Stimulated activated naive B cell treated with anti-CD40 and anti-IgM and Interleukin-4, amounts not matched to agents 10 μg/mL and 1 μg/mL and 100 μg/mL, for 72 hours (primary cell): ENCODE measurements around the gene NLGN1.

Experiments
- ATAC-seq, 2 donors: fragments of 150-1000 bp; cut with Tn5 transposase; replicated peaks; 2 replicates each; pipeline ENCODE4 v1.10.0; 2021; ENCODE audit warnings: moderate library complexity in 1 of 2
- DNase-seq: peaks from one replicate; pipeline ENCODE4 v3.0.0; 2021
- H3K27ac Mint-ChIP-seq: one replicate; pipeline ENCODE4 v1.8.0; 2022; ENCODE audit warnings: mild to moderate bottlenecking, mixed read lengths
- H3K27me3 Mint-ChIP-seq, 2 donors: one replicate each; pipeline ENCODE4 v1.8.0; 2022; ENCODE audit warnings: mixed read lengths in 2 of 2
- H3K36me3 Mint-ChIP-seq, 2 donors: one replicate each; pipeline ENCODE4 v1.8.0; 2022; ENCODE audit warnings: mixed read lengths in 2 of 2, mild to moderate bottlenecking in 1 of 2
- H3K4me1 Mint-ChIP-seq, 2 donors: one replicate each; pipeline ENCODE4 v1.8.0; 2022; ENCODE audit warnings: mixed read lengths in 2 of 2, mild to moderate bottlenecking in 1 of 2
- H3K4me3 Mint-ChIP-seq, 2 donors: one replicate each; pipeline ENCODE4 v1.8.0; 2022; ENCODE audit warnings: mild to moderate bottlenecking in 2 of 2, mixed read lengths in 2 of 2, moderate library complexity in 1 of 2
- H3K9me3 Mint-ChIP-seq, 2 donors: one replicate each; pipeline ENCODE4 v1.8.0; 2022; ENCODE audit warnings: mixed read lengths in 2 of 2, mild to moderate bottlenecking in 1 of 2

The NLGN1 gene

GRCh38 chr3:174098746-174099145 lies 701.2 kb downstream of the NLGN1 start:
- Mint-ChIP-seq H3K36me3 (no peaks in the 10 kb centered on the region), H3K9me3 (no peaks in the 10 kb centered on the region), H3K27me3 (no peaks in the 10 kb centered on the region), H3K4me3 (no peak overlapping the region), H3K4me1 (no peaks in the 10 kb centered on the region), H3K27ac (no peak overlapping the region)
- DNase-seq (no peak), ATAC-seq (no peak)

- no peak for ATAC-seq
- H3K27me3 Mint-ChIP-seq: no peaks in the 10 kb centered on the region
- H3K36me3 Mint-ChIP-seq: no peaks in the 10 kb centered on the region
- DNase-seq: no peak
- H3K4me3 Mint-ChIP-seq: no peak overlapping the region
- H3K9me3 Mint-ChIP-seq: peaks cover 0 to 1% of the 10 kb centered on the region in 2 donors
- no peak overlapping the region for H3K27ac Mint-ChIP-seq
- no peaks in the 10 kb centered on the region for H3K4me1 Mint-ChIP-seq
Measured at GRCh38 chr3:174099724-174100123, 702.2 kb downstream of the NLGN1 start.

DNA sequence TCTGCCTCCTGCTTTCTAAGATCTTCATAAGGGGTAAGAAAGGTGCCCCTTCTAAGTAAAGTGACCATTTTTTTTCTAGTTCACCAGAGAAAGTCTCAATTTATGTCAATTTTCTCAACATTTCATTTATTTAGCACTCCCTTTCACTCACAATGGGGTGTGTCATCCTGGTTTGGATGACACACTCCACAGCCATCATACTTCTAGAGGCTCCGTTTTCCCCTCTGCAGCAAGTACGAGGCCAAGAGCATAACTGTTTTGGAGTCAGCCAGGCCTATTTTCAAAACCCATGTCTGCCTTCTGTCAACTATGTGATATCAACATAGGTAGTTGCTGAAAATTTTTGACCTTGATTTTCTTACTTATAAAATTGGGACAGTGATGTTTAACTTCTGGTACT lies 703.2 kb downstream of the NLGN1 start:
- Mint-ChIP-seq H3K4me3 (no peak overlapping the region), H3K9me3 (peaks cover 0 to 1% of the 10 kb centered on the region in 2 donors), H3K27me3 (no peaks in the 10 kb centered on the region), H3K36me3 (no peaks in the 10 kb centered on the region), H3K4me1 (no peaks in the 10 kb centered on the region), H3K27ac (no peak overlapping the region)
- DNase-seq: no peak
- no peak for ATAC-seq

GRCh38 chr3:174101244-174101643 lies 703.7 kb downstream of the NLGN1 start:
- Mint-ChIP-seq H3K27me3 (no peaks in the 10 kb centered on the region), H3K9me3 (peaks cover 0 to 1% of the 10 kb centered on the region in 2 donors), H3K27ac (no peak overlapping the region), H3K4me3 (no peak overlapping the region), H3K4me1 (no peaks in the 10 kb centered on the region), H3K36me3 (no peaks in the 10 kb centered on the region)
- DNase-seq (no peak), ATAC-seq (no peak)

GRCh38 chr3:174102274-174102673 lies 704.7 kb downstream of the NLGN1 start:
- DNase-seq (no peak), ATAC-seq (no peak)
- Mint-ChIP-seq H3K9me3 (peaks cover 0 to 1% of the 10 kb centered on the region in 2 donors), H3K36me3 (no peaks in the 10 kb centered on the region), H3K4me1 (no peaks in the 10 kb centered on the region), H3K4me3 (no peak overlapping the region), H3K27ac (no peak overlapping the region), H3K27me3 (no peaks in the 10 kb centered on the region)

GRCh38 chr3:174102866-174103265 lies 705.3 kb downstream of the NLGN1 start:
- no peaks in the 10 kb centered on the region for H3K36me3 Mint-ChIP-seq
- H3K4me1 Mint-ChIP-seq: no peaks in the 10 kb centered on the region
- DNase-seq (no peak), ATAC-seq (no peak)
- no peak overlapping the region for H3K27ac Mint-ChIP-seq
- H3K4me3 Mint-ChIP-seq: no peak overlapping the region
- H3K27me3 Mint-ChIP-seq: no peaks in the 10 kb centered on the region
- peaks cover 0 to 1% of the 10 kb centered on the region in 2 donors for H3K9me3 Mint-ChIP-seq

DNA sequence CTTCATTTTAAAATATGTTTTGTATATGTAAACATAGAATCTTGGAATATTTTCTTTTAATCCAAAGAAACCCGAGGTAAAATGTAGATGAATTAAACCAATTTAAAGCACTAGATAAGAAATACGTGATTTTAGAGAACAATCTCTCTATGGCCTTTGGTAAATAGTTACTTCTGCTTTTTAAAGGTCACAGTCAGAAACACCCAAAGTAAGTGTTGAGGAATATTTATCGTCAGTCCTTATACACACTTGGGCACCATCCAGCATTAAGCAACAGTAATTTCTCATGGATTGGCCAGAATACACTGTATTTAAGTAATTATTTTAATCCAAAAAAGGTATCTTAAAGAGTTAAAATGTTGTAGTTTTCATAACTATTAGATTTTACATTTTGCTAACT lies 713.2 kb downstream of the NLGN1 start:
- DNase-seq (no peak), ATAC-seq (no peak)
- no peaks in the 10 kb centered on the region for H3K4me1 Mint-ChIP-seq
- no peaks in the 10 kb centered on the region for H3K27me3 Mint-ChIP-seq
- H3K9me3 Mint-ChIP-seq: peaks cover 0 to 8% of the 10 kb centered on the region in 2 donors
- no peak overlapping the region for H3K27ac Mint-ChIP-seq
- no peaks in the 10 kb centered on the region for H3K36me3 Mint-ChIP-seq
- H3K4me3 Mint-ChIP-seq: no peak overlapping the region

- Mint-ChIP-seq H3K4me1 (no peaks in the 10 kb centered on the region), H3K4me3 (no peak overlapping the region), H3K36me3 (no peaks in the 10 kb centered on the region), H3K27ac (no peak overlapping the region), H3K27me3 (no peaks in the 10 kb centered on the region), H3K9me3 (peaks cover 0 to 8% of the 10 kb centered on the region in 2 donors)
- no peak for ATAC-seq
- no peak for DNase-seq
Measured at GRCh38 chr3:174111776-174112175, 714.2 kb downstream of the NLGN1 start.

DNA sequence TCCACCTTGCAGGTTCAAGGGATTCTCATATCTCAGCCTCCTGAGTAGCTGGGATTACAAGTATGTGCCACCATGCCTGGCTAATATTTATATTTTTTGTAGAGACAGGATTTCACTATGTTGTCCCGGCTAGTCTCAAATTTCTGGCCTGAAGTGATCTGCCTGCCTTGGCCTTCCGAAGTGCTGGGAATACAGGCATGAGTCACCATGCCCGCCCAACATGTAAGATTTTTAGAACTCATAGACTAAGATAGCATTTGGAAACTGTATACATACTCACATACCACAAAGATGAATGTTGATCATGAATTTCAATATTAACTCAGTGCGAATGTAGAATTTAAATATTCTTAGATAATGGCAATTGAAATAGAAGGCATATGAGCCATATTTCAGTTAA lies 718.9 kb downstream of the NLGN1 start:
- no peak overlapping the region for H3K4me3 Mint-ChIP-seq
- no peaks in the 10 kb centered on the region for H3K36me3 Mint-ChIP-seq
- no peak overlapping the region for H3K27ac Mint-ChIP-seq
- peaks cover 0 to 8% of the 10 kb centered on the region in 2 donors for H3K9me3 Mint-ChIP-seq
- no peaks in the 10 kb centered on the region for H3K4me1 Mint-ChIP-seq
- no peak for ATAC-seq
- DNase-seq: no peak
- H3K27me3 Mint-ChIP-seq: no peaks in the 10 kb centered on the region

- H3K9me3 Mint-ChIP-seq: no peaks in the 10 kb centered on the region
- no peaks in the 10 kb centered on the region for H3K4me1 Mint-ChIP-seq
- H3K27ac Mint-ChIP-seq: no peak overlapping the region
- no peaks in the 10 kb centered on the region for H3K27me3 Mint-ChIP-seq
- H3K4me3 Mint-ChIP-seq: no peak overlapping the region
- H3K36me3 Mint-ChIP-seq: no peaks in the 10 kb centered on the region
- DNase-seq (no peak), ATAC-seq (no peak)
Measured at GRCh38 chr3:174120997-174121396, 723.5 kb downstream of the NLGN1 start.

- H3K4me3 Mint-ChIP-seq: no peak overlapping the region
- no peaks in the 10 kb centered on the region for H3K4me1 Mint-ChIP-seq
- H3K27ac Mint-ChIP-seq: no peak overlapping the region
- H3K36me3 Mint-ChIP-seq: no peaks in the 10 kb centered on the region
- no peaks in the 10 kb centered on the region for H3K9me3 Mint-ChIP-seq
- H3K27me3 Mint-ChIP-seq: no peaks in the 10 kb centered on the region
- DNase-seq (no peak), ATAC-seq (no peak)
Measured at GRCh38 chr3:174122411-174122810, 724.9 kb downstream of the NLGN1 start.

DNA sequence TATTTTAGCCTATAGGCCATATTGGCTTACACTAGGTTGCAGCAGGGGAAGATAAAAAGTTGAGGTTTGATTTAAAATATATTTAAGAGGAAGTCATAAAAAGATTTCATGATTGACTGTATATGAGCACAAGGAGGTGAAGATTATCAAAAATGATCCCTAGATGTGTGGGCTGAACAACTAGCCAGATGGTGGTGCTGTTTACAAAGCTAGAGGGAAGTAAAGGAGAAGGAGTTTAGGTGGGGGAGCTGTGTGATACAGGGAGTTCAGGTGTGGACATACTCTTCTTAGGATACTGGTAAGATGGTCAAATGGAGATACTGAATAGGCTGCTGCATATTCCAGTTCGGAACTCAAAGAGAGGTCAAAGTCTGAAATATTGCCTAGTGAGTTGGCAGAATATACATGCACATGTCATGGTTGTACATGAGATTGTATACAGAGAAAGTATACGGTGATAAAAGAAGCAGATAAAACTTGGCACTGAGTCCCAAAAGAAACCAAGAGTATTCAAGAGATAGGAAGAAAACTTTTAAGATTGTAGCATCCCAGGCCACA lies 727.8 kb downstream of the NLGN1 start:
- H3K4me1 Mint-ChIP-seq: no peaks in the 10 kb centered on the region
- no peak overlapping the region for H3K27ac Mint-ChIP-seq
- no peak for DNase-seq
- H3K9me3 Mint-ChIP-seq: no peaks in the 10 kb centered on the region
- peak in 1 of 2 donors; percentile 37 for ATAC-seq
- no peaks in the 10 kb centered on the region for H3K36me3 Mint-ChIP-seq
- H3K27me3 Mint-ChIP-seq: no peaks in the 10 kb centered on the region
- H3K4me3 Mint-ChIP-seq: no peak overlapping the region

- no peak for ATAC-seq
- Mint-ChIP-seq H3K36me3 (no peaks in the 10 kb centered on the region), H3K27ac (no peak overlapping the region), H3K27me3 (no peaks in the 10 kb centered on the region), H3K4me1 (no peaks in the 10 kb centered on the region), H3K9me3 (no peaks in the 10 kb centered on the region), H3K4me3 (no peak overlapping the region)
- no peak for DNase-seq
Measured at GRCh38 chr3:174126990-174127758, 729.6 kb downstream of the NLGN1 start.

DNA sequence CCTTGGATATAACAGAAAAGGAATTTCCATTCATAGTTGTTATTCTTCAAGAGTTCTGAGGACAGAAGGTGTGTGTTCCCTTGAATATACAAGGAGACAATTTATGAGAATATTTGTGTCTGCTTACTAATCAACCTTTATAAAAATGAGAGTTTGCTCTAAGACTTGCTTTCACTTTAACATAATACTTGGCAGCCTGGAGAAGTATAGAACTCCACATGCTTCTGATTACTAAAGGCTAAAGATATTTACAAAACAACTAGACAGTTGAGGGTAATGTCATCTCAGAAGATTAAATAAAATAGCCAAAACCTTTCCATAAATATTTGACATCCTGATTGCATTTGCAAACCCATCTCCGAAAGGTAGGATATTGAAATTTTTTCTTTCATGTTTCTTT lies 734.5 kb downstream of the NLGN1 start:
- ATAC-seq (no peak), DNase-seq (no peak)
- no peak overlapping the region for H3K4me3 Mint-ChIP-seq
- H3K36me3 Mint-ChIP-seq: no peaks in the 10 kb centered on the region
- H3K4me1 Mint-ChIP-seq: no peaks in the 10 kb centered on the region
- H3K27ac Mint-ChIP-seq: no peak overlapping the region
- no peaks in the 10 kb centered on the region for H3K27me3 Mint-ChIP-seq
- peaks cover 0 to 1% of the 10 kb centered on the region in 2 donors for H3K9me3 Mint-ChIP-seq

DNA sequence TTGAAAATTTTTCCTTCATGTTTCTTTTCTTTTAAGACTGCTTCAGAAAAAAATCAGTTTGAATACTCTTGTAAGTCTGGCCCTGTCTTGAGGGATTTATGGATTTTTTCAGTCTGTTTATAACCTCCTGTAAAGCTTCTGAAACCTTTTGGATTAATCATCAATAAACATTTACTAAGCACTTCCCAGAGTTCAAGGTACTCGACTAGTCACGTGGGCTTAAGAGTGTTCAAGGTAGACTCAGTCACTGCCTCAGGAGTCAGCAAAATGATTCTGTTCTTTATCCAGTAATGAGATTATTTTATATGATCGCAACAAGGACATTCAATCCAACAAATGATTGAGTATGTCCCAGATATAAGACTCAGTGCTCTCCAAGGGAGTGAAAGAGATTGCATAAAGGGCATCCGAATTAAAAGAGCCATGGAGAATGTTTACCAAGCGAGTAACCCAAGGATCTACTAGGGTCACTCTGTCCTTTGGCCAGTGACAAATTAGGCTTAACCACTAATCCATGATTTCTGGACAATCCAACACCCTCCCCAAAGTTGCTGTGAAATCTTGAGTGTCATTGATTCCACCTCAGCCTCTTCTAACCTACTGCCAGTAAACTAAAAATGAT lies 735.0 kb downstream of the NLGN1 start:
- H3K4me1 Mint-ChIP-seq: no peaks in the 10 kb centered on the region
- H3K9me3 Mint-ChIP-seq: peaks cover 0 to 1% of the 10 kb centered on the region in 2 donors
- no peaks in the 10 kb centered on the region for H3K36me3 Mint-ChIP-seq

More for the DNA sequence above, 735.0 kb downstream of the NLGN1 start:
- no peak for ATAC-seq
- H3K27me3 Mint-ChIP-seq: no peaks in the 10 kb centered on the region
- DNase-seq: no peak
- H3K4me3 Mint-ChIP-seq: no peak overlapping the region
- no peak overlapping the region for H3K27ac Mint-ChIP-seq
